HCT116 (cell line): Measurements from ENCODE around the gene PIM1.

Experiments
- CEBPB ChIP-seq: IDR thresholded peaks from 2 replicates; pipeline ENCODE4 v1.6.1; 2012; ENCODE audit warnings: low read depth
- CTCF ChIP-seq, 3 experiments: fragments of 200-600 bp in 1 of 3; sonication (generic) in 1 of 3; IDR thresholded peaks in 2 of 3; conservative IDR thresholded peaks in 1 of 3; 2 replicates each; pipeline ENCODE4 v1.5.1; 2012 to 2017; ENCODE audit warnings: low read depth in 2 of 3, low read length in 2 of 3, antibody characterized with exemption in 1 of 3, borderline replicate concordance in 1 of 3, control low read depth in 1 of 3, mild to moderate bottlenecking in 1 of 3, mixed read lengths in 1 of 3, mixed run types in 1 of 3, moderate library complexity in 1 of 3; ENCODE audit not compliant: insufficient read depth in 1 of 3
- EZH2 ChIP-seq: fragments of 200-600 bp; sonication (generic); IDR thresholded peaks from 2 replicates; pipeline ENCODE4 v1.6.1; 2017; ENCODE audit warnings: antibody characterized with exemption, mixed run types
- POLR2A ChIP-seq: IDR thresholded peaks from 2 replicates; pipeline ENCODE4 v1.7.0; 2011; ENCODE audit warnings: borderline replicate concordance; ENCODE audit not compliant: insufficient read depth, insufficient read length; ENCODE audit errors: extremely low read depth
- RAD21 ChIP-seq: IDR thresholded peaks from 2 replicates; pipeline ENCODE4 v1.6.1; 2012; ENCODE audit warnings: low read depth, mild to moderate bottlenecking
- SIN3A ChIP-seq: IDR thresholded peaks from 2 replicates; pipeline ENCODE4 v1.6.1; 2012; ENCODE audit warnings: low read depth
- TF ChIP-seq, protein P1 (sequence below): IDR thresholded peaks from 2 replicates; pipeline ENCODE4 v1.6.1; 2012

- TF ChIP-seq, protein P1, sequence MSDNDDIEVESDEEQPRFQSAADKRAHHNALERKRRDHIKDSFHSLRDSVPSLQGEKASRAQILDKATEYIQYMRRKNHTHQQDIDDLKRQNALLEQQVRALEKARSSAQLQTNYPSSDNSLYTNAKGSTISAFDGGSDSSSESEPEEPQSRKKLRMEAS: no peak
- no peak for TF ChIP-seq EZH2
- no peak for TF ChIP-seq CTCF (IDR thresholded peaks at IDR 0.05 in 2 of 3, conservative IDR thresholded peaks at IDR 0.05 in 1 of 3; ENCODE audit: borderline replicate concordance in 1 of 3, insufficient read depth in 1 of 3, low read depth in 2 of 3, low read length in 2 of 3)
- TF ChIP-seq POLR2A: no peak
- TF ChIP-seq SIN3A: no peak
- no peak for TF ChIP-seq RAD21
- TF ChIP-seq CEBPB: no peak
Measured at GRCh38 chr6:37173493-37174195, 3.7 kb downstream of the PIM1 start.
